Right atrium auricular region (tissue), 2 donors: ENCODE results near the gene STK17A. TPM values are rescaled to one million over a fixed set of nuclear protein-coding genes. Genes with fewer than 3 reads are reported as not detected.

Experiments used
- DNase-seq: peaks from one replicate; pipeline ENCODE4 v3.0.0-alpha.2; 2019; ENCODE audit warnings: low spot score
- H3K27ac ChIP-seq, 2 donors: fragments of 200-600 bp; sonication (generic); 1 replicate in 1 of 2; 2 replicates in 1 of 2; pipeline ENCODE4 v1.5.1; 2016 to 2019
- H3K27me3 ChIP-seq, 2 donors: fragments of 200-600 bp; sonication (generic); one replicate each; pipeline versions ENCODE4 v1.5.1 to v1.6.0; 2017 to 2019
- H3K36me3 ChIP-seq: fragments of 200-600 bp; sonication (generic); one replicate; pipeline ENCODE4 v1.5.1; 2016
- H3K4me1 ChIP-seq, 2 donors: fragments of 200-600 bp; sonication (generic); one replicate each; pipeline versions ENCODE4 v1.5.1 to v1.6.0; 2017 to 2019
- H3K4me3 ChIP-seq, 2 donors: fragments of 200-600 bp; sonication (generic); 1 replicate in 1 of 2; 2 replicates in 1 of 2; pipeline ENCODE4 v1.5.1; 2017 to 2019; ENCODE audit warnings: mild to moderate bottlenecking in 1 of 2, moderate library complexity in 1 of 2
- H3K9me3 ChIP-seq, 2 donors: fragments of 200-600 bp; sonication (generic); one replicate each; pipeline ENCODE4 v1.5.1; 2019
- total RNA-seq, 2 donors: library from RNA; depleted of rRNA; stranded (reverse); fragments of >200 nt; gene quantifications; one replicate each; pipeline ENCODE4 v1.1.0, GENCODE V29; 2016
- TF ChIP-seq, protein P1 (sequence below), 2 donors: fragments of 200-600 bp; sonication (generic); IDR thresholded peaks; one replicate each; pipeline ENCODE4 v1.5.1; 2019; ENCODE audit warnings: antibody characterized with exemption in 2 of 2

STK17A gene
- total RNA-seq, 2 donors from 2014 or later, result 15.6 to 25.9 TPM

DNA sequence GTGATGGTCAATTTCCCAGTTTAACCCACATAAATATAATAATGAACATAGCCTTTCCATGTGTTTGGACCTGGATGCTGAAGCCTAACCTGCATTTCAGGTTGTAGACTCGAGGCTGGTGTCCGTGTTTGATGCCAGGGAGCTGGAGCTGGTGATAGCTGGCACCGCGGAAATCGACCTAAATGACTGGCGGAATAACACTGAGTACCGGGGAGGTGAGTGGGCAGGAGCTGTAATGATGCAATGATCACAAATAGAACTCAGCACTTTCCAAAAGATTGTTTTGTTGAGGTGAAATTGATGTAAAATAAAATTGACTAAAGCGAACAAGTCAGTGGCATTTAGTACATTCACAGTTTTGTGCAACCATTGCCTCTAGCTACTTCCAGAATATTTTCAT is 30.8 kb upstream of the STK17A start:
- no peak overlapping the region for H3K27ac ChIP-seq
- H3K9me3 ChIP-seq, result no peaks in the 10 kb centered on the region
- H3K4me3 ChIP-seq, result no peak overlapping the region
- no peak for DNase-seq
- H3K4me1 ChIP-seq, result no peaks in the 10 kb centered on the region
- no peaks in the 10 kb centered on the region for H3K36me3 ChIP-seq
- TF ChIP-seq, protein P1, sequence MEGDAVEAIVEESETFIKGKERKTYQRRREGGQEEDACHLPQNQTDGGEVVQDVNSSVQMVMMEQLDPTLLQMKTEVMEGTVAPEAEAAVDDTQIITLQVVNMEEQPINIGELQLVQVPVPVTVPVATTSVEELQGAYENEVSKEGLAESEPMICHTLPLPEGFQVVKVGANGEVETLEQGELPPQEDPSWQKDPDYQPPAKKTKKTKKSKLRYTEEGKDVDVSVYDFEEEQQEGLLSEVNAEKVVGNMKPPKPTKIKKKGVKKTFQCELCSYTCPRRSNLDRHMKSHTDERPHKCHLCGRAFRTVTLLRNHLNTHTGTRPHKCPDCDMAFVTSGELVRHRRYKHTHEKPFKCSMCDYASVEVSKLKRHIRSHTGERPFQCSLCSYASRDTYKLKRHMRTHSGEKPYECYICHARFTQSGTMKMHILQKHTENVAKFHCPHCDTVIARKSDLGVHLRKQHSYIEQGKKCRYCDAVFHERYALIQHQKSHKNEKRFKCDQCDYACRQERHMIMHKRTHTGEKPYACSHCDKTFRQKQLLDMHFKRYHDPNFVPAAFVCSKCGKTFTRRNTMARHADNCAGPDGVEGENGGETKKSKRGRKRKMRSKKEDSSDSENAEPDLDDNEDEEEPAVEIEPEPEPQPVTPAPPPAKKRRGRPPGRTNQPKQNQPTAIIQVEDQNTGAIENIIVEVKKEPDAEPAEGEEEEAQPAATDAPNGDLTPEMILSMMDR (IDR thresholded peaks at IDR 0.05), result no peak
- no peaks in the 10 kb centered on the region for H3K27me3 ChIP-seq

DNA sequence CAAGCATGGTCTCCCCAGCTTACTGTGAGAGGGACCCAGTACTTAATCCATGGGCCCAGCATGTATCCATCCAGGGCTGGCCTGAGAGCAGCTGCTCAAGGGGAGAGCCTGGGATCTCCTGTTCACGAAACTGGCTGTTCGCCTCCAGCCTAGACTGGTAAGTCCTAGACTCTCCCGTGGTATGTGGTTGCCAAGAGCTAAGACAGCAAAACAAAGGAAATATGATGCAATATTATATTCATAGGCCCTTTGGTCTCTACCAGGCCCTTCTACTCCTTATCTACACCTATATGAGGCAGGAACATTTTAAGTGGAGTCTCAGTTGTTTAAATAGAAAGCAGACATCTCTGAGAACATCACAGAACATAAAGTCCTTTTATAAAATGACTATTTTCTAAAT is 28.9 kb upstream of the STK17A start:
- H3K4me3 ChIP-seq, result no peak overlapping the region
- DNase-seq, result no peak

DNA sequence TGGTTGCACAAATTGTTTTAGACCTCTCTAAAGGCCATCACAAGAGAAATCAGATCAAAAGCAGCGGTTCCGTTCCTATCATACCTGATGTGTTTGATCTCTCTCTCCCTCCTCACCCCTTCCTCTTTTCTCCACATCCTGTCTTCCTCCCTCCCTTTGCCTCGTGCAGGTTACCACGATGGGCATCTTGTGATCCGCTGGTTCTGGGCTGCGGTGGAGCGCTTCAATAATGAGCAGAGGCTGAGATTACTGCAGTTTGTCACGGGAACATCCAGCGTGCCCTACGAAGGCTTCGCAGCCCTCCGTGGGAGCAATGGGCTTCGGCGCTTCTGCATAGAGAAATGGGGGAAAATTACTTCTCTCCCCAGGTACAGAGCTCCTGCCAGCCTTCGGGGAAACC is 28.5 kb upstream of the STK17A start:
- no peak overlapping the region for H3K4me3 ChIP-seq
- H3K36me3 ChIP-seq, result no peaks in the 10 kb centered on the region
- H3K27me3 ChIP-seq, result no peaks in the 10 kb centered on the region
- H3K9me3 ChIP-seq, result no peaks in the 10 kb centered on the region
- no peak for DNase-seq
- H3K4me1 ChIP-seq, result no peaks in the 10 kb centered on the region
- TF ChIP-seq, protein P1 (IDR thresholded peaks at IDR 0.05), result no peak
- H3K27ac ChIP-seq, result no peak overlapping the region

More for the DNA sequence above, 28.9 kb upstream of the STK17A start:
- TF ChIP-seq, protein P1 (IDR thresholded peaks at IDR 0.05), result no peak
- Histone ChIP-seq H3K27me3 (no peaks in the 10 kb centered on the region), H3K9me3 (no peaks in the 10 kb centered on the region), H3K36me3 (no peaks in the 10 kb centered on the region), H3K27ac (no peak overlapping the region), H3K4me1 (no peaks in the 10 kb centered on the region)

DNA sequence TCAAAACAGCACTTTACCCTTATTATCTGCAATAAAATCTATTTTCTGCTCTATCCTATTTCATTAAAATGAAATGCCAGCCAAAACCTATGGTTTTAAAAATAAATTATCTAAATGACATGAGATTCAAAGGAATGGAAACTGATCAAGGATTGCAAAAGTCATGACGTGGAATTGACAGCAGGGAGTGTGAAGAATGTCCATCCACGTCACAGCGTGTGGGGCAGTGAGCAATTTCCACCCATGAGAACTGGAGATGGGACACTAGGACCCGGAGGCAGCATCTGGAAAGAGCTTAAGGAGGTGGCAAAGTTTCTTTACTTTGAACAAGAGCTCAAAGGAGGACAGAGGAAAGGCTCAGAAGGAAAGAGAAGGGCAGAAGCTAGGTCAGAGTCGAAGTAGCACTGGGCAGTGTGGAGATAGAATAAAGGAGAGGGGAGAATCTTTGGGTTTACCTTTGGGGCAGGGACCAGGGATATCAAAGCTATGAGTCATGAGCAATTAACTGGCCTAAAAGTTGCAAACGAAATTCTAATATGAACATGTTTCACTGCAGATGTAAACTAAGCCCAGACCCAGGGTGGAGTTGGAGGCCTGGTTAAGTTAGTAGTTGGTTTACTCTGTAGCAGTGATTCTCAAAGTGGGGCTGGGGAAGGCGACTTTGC is 24.9 kb upstream of the STK17A start:
- TF ChIP-seq, protein P1 (IDR thresholded peaks at IDR 0.05), result no peak
- Histone ChIP-seq H3K9me3 (no peaks in the 10 kb centered on the region), H3K27ac (no peak overlapping the region), H3K4me1 (no peaks in the 10 kb centered on the region), H3K27me3 (no peaks in the 10 kb centered on the region), H3K36me3 (no peaks in the 10 kb centered on the region), H3K4me3 (no peak overlapping the region)
- no peak for DNase-seq

DNA sequence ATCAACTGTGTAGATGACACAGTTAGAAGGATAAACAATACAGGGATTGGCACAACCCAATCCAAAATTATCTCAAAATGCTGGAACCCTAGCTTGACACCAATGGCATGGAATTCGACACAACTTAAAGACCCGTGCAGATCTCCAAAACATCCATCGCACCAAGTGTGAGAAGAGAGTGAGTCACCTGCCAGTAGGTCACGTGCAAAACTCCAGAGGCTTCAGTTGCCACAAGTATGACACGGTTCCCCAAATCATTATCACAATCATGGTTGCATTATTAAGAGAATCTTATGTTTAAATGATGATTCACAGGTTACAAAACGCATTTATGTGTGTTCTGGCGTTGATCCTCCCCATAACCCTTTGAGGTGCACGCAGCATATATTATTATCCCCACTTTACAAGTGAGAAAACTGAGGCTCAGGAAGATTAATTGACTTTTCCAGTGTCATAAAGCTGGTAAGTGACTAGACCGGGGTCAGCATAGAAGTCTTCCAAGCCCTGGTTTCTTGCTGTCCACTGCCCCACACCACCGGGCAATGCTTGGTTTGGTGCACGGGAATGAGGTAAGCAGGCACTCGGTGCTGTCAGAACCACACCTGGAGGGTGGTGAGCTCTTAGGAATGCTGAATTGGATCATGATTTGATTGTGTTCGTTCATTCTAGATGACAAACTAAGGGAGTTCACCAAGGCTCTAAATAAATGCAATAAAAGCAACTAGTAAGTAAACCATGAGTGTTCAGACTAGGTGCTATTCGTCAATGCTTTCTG is 23.6 kb upstream of the STK17A start:
- Histone ChIP-seq H3K36me3 (no peaks in the 10 kb centered on the region), H3K27ac (no peak overlapping the region), H3K27me3 (no peaks in the 10 kb centered on the region), H3K9me3 (no peaks in the 10 kb centered on the region), H3K4me1 (no peaks in the 10 kb centered on the region), H3K4me3 (no peak overlapping the region)
- DNase-seq, result no peak
- TF ChIP-seq, protein P1 (IDR thresholded peaks at IDR 0.05), result no peak
